Vagina (tissue), 2 donors: Measurements from ENCODE around the gene FAM162A.

ENCODE experiments used
- CTCF ChIP-seq, 3 experiments: fragments of 450-650 bp in 2 of 3; fragments of 200-600 bp in 1 of 3; sonication (generic) in 1 of 3; IDR thresholded peaks; one replicate each; pipeline ENCODE4 v1.5.1; 2017 to 2019; ENCODE audit warnings: antibody characterized with exemption in 3 of 3, mild to moderate bottlenecking in 2 of 3, moderate library complexity in 2 of 3
- POLR2A ChIP-seq, 2 donors: fragments of 450-650 bp; IDR thresholded peaks; one replicate each; pipeline ENCODE4 v1.6.1; 2017; ENCODE audit warnings: antibody characterized with exemption in 2 of 2, mild to moderate bottlenecking in 2 of 2, moderate library complexity in 2 of 2
- POLR2AphosphoS5 ChIP-seq, 2 donors: sonication (generic); formaldehyde crosslinking; IDR thresholded peaks; one replicate each; pipeline ENCODE4 v1.9.0; 2017; ENCODE audit warnings: antibody characterized with exemption in 2 of 2, mild to moderate bottlenecking in 2 of 2, low read depth in 1 of 2; ENCODE audit not compliant: insufficient read depth in 1 of 2

DNA sequence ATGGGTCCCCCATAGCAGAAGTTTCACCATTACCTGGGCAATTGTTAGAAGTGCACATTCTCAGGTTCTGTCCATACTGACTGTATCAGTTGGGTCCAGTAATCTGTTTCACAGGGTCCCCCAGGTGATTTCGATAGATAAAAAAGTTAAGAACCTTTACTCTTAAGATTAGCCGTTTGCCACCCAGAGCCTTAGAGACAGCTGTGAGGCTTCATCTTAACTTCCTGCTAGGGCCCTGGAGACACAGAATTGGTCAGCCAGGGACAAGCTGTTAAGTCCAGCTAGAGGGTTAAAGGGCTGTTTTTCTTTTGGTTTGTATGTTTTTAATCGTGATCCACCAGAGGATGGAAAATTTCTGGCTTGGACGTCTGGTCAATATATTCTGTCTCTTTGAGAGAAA, 6.7 kb downstream of the FAM162A start:
- TF ChIP-seq CTCF (IDR thresholded peaks at IDR 0.05) = no peak
- no peak for TF ChIP-seq POLR2AphosphoS5 (IDR thresholded peaks at IDR 0.05; ENCODE audit: insufficient read depth in 1 of 2, low read depth in 1 of 2)
- TF ChIP-seq POLR2A (IDR thresholded peaks at IDR 0.05) = no peak
